Measurements from ENCODE around the gene DSTYK.

The DSTYK gene, protein sequence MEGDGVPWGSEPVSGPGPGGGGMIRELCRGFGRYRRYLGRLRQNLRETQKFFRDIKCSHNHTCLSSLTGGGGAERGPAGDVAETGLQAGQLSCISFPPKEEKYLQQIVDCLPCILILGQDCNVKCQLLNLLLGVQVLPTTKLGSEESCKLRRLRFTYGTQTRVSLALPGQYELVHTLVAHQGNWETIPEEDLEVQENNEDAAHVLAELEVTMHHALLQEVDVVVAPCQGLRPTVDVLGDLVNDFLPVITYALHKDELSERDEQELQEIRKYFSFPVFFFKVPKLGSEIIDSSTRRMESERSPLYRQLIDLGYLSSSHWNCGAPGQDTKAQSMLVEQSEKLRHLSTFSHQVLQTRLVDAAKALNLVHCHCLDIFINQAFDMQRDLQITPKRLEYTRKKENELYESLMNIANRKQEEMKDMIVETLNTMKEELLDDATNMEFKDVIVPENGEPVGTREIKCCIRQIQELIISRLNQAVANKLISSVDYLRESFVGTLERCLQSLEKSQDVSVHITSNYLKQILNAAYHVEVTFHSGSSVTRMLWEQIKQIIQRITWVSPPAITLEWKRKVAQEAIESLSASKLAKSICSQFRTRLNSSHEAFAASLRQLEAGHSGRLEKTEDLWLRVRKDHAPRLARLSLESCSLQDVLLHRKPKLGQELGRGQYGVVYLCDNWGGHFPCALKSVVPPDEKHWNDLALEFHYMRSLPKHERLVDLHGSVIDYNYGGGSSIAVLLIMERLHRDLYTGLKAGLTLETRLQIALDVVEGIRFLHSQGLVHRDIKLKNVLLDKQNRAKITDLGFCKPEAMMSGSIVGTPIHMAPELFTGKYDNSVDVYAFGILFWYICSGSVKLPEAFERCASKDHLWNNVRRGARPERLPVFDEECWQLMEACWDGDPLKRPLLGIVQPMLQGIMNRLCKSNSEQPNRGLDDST

GRCh38 chr1:205211169-205211838 lies at the start of gene DSTYK:
TSS of gene DSTYK (minus strand) at chr1:205211702. CDS start at chr1:205211535, 167 bp downstream.
- DNase-seq: peak; percentile 99

- no peak for DNase-seq
Observed at GRCh38 chr1:205259998-205260397, 48.5 kb upstream of the DSTYK start.

DNA sequence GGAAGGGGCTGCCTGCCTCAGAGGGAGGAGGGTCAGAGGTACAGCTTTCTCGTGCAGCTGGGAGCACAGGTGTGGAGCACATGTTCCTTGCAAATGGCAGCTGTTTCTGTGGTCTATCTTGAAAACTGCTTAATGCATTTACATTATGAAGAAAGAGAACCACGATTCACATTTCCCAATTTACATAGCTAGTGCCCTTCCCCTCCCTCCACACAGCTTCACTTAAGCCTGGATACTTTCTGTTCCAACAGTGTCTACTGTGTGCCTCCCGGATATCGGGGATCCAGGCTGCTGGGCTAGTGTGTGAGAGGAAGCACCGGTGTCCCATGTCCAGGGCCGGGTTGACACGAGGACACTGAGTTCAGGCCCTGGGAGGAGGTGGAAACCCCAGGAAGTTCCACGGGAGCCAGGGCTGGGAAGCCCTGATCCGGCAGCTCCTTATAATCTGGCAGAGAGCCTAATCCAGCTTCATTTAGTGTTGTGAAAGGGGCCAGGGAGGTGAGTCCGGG lies 47.9 kb upstream of the DSTYK start:
- DNase-seq: peak; percentile 91

GRCh38 chr1:205258719-205259118 lies 47.2 kb upstream of the DSTYK start:
- peak; percentile 63 for DNase-seq

- peak; percentile 97 for DNase-seq
Observed at GRCh38 chr1:205258261-205258691, 46.8 kb upstream of the DSTYK start.

GRCh38 chr1:205257735-205258134 lies 46.2 kb upstream of the DSTYK start:
- DNase-seq: no peak

GRCh38 chr1:205256951-205257625 lies 45.6 kb upstream of the DSTYK start:
- DNase-seq: peak; percentile 99

DNA sequence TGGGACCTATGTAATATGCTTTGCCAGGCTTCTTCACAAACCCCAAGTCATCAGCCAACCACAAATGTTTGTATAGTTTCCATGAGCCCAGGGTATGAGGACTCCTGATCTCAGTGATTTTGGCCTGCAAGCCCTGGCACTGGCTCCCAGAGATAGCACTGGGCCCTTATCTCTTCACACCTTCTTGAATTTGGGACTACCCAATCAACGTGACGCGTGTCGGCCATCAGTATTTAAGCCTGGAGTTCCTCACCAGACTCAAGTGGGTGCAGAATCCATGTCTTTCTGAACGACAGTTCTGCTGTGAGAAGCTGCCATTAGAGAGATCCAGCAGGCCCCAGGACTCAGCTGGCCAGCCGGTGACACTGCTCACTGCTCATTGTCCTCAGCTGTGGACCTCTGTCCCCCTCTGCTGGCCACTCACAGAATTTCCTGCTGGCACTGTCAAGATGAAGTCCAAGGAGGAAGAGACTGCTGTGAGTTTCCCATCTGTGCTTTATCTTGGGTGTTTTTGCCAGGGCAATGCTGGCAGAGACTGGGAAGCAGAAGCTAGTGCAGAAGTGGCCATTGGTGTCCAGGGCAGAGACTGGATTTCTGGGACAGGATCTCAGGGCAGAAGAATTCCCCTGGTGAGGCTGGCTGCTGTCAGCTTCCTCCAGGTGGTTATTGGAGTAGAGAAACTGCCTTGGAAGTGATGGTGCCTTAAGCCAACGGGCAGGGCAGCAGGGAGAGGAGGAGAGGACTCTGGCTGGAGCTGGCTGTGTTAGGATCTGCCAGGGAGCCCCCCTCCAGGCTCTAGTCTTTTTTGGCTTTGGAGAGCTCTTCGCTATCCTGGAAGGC lies 44.7 kb upstream of the DSTYK start:
- DNase-seq: peak; percentile 96

- DNase-seq: no peak
Observed at GRCh38 chr1:205251576-205251975, 40.1 kb upstream of the DSTYK start.

- DNase-seq: no peak
Observed at GRCh38 chr1:205250699-205251098, 39.2 kb upstream of the DSTYK start.

DNA sequence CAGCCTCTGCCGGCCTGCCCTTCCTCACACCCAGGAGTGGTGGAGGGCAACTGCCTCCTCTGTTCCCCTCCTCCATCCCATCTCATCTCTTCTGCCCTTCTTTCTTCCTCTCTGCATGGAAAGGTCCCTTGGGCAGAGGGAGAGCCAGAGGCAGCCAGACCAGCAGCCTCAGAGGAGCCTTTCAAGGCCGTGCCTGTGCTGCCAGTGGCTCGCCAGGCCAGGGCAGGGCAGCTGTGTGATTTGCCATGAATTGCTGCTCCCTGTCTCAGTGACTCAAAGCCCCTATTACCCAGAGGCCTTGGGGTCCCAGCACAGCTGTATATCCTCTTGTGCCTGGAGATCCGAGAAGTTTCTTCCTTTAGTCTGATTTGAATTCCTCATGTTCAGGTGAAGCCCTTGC lies 38.1 kb upstream of the DSTYK start:
- DNase-seq: no peak

DNA sequence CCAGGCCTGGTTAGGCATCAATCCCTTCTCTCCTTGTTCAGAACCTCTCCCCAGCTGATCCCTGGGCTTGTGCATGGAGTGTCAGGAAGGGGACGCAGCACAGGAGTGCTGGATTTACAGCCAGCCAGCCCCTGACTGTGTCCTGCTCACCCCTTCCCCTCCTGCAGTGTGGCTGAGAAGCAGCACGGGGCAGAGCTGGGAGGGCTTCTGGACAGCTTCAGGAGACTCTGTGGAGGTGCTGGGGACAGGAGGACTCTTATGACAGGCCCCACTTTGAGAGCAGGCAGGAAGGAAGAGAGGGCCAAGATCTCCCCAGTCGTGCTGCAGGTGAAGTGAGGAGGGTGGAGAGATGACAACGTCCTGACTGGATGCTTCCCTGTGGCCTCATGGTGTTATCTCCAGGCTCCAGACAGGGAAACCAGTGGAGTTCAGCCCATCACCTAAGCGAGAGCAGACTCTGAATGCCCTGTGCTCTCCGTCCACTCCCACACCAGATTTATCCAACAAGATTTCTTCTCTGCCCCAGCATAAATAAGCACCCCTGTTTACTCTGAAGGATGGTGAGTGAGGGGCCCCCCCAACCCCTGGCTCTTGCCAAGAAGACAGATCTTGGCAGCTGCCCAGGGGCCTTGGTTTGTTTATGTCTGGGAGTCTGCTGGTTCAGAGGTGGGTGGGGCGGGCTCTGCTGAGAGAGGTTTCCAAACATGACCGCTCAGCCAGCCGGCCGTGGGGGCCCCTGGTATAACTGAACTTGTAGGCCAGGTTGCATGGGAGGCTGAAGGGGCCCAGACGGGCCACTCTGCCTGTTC lies 37.5 kb upstream of the DSTYK start:
- no peak for DNase-seq

- DNase-seq: peak; percentile 79
Observed at GRCh38 chr1:205247130-205247921, 35.8 kb upstream of the DSTYK start.

GRCh38 chr1:205246351-205247119 lies 35.0 kb upstream of the DSTYK start:
- no peak for DNase-seq

DNA sequence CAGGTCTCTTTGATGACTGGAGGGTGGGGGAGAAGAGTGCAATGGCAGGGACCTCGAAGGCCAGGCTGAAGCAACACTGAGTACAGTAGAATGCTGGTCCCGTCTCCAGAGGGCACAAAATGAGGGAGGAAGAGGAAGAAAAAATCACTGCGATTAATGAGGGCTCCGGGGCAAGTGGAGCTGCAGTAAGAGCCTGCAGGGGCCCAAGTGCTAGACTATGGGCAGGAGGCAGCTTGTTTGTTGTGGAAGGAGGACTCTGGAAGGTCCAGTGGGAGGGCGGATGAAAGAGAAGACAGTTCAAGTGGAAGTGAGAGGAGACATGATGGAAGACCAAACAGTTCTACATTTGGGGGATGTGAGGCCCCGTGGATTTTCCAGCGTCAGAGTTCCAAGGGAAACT lies 33.6 kb upstream of the DSTYK start:
- no peak for DNase-seq

GRCh38 chr1:205244384-205244783 lies 32.9 kb upstream of the DSTYK start:
- DNase-seq: no peak

GRCh38 chr1:205243350-205244191 lies 32.1 kb upstream of the DSTYK start:
- no peak for DNase-seq

Data from NCI-H82 (cell line).